ENCODE measurements around the gene TRIM15.
"Not testable (repeated sequence)": the region's sequence is repeated elsewhere in the genome, so short reads cannot be mapped to it uniquely, and the experiment has no call there.

TRIM15 gene

GRCh38 chr6:30160785-30161531 lies 2.4 kb upstream of the TRIM15 start, which contains the start of gene TRIM10:
Gene TRIM10 (minus strand): TSS chr6:30161211. CDS start chr6:30160858, 353 bp downstream.
- DNase-seq (ENCODE audit: low read depth in 2 of 2, low spot score in 1 of 2) = no peak

- DNase-seq (ENCODE audit: low read depth in 2 of 2, low spot score in 1 of 2) = no peak
Measured at GRCh38 chr6:30162265-30163089, 869 bp upstream of the TRIM15 start.

GRCh38 chr6:30163918-30164654 lies 740 bp downstream of the TRIM15 start:
- no peak for DNase-seq (ENCODE audit: low read depth in 2 of 2, low spot score in 1 of 2)

- DNase-seq (ENCODE audit: low read depth in 2 of 2, low spot score in 1 of 2) = no peak
Measured at GRCh38 chr6:30164714-30165113, 1.4 kb downstream of the TRIM15 start.

- not testable (repeated sequence) for DNase-seq (ENCODE audit: low read depth in 2 of 2, low spot score in 1 of 2)
Measured at GRCh38 chr6:30165238-30165637, 1.9 kb downstream of the TRIM15 start.

GRCh38 chr6:30167101-30167500 lies 3.8 kb downstream of the TRIM15 start:
- no peak for DNase-seq (ENCODE audit: low read depth in 2 of 2, low spot score in 1 of 2)

- no peak for DNase-seq (ENCODE audit: low read depth in 2 of 2, low spot score in 1 of 2)
Measured at GRCh38 chr6:30168741-30169140, 5.4 kb downstream of the TRIM15 start.

- no peak for DNase-seq (ENCODE audit: low read depth in 2 of 2, low spot score in 1 of 2)
Measured at GRCh38 chr6:30169658-30170614, 6.6 kb downstream of the TRIM15 start.

GRCh38 chr6:30171677-30172471 lies 8.5 kb downstream of the TRIM15 start:
- no peak for DNase-seq (ENCODE audit: low read depth in 2 of 2, low spot score in 1 of 2)

GRCh38 chr6:30172681-30173080 lies 9.3 kb downstream of the TRIM15 start:
- no peak for DNase-seq (ENCODE audit: low read depth in 2 of 2, low spot score in 1 of 2)

GRCh38 chr6:30175765-30176164 lies 12.4 kb downstream of the TRIM15 start:
- DNase-seq (ENCODE audit: low read depth in 2 of 2, low spot score in 1 of 2) = no peak

- no peak for DNase-seq (ENCODE audit: low read depth in 2 of 2, low spot score in 1 of 2)
Measured at GRCh38 chr6:30178837-30179236, 15.5 kb downstream of the TRIM15 start.

GRCh38 chr6:30180145-30180544 lies 16.8 kb downstream of the TRIM15 start:
- no peak for DNase-seq (ENCODE audit: low read depth in 2 of 2, low spot score in 1 of 2)

GRCh38 chr6:30184417-30185031 lies 21.2 kb downstream of the TRIM15 start:
- DNase-seq (ENCODE audit: low read depth in 2 of 2, low spot score in 1 of 2) = no peak

GRCh38 chr6:30185846-30186484 lies 22.6 kb downstream of the TRIM15 start:
- DNase-seq (ENCODE audit: low read depth in 2 of 2, low spot score in 1 of 2) = no peak

GRCh38 chr6:30188541-30188940 lies 25.2 kb downstream of the TRIM15 start:
- DNase-seq (ENCODE audit: low read depth in 2 of 2, low spot score in 1 of 2) = no peak

GRCh38 chr6:30192076-30192475 lies 28.7 kb downstream of the TRIM15 start:
- DNase-seq (ENCODE audit: low read depth in 2 of 2, low spot score in 1 of 2) = no peak

GRCh38 chr6:30194797-30195690 lies 31.7 kb downstream of the TRIM15 start:
- no peak for DNase-seq (ENCODE audit: low read depth in 2 of 2, low spot score in 1 of 2)
